SKM-1 treated with dmso at 0.1 percent for 144 hours (cell line): ENCODE measurements around the gene LCT.
"Not testable (repeated sequence)": the region's sequence is repeated elsewhere in the genome, so short reads cannot be mapped to it uniquely, and the experiment has no call there.

ENCODE experiments used
- DNase-seq: peaks from one replicate; lab custom pipeline; 2025; ENCODE audit not compliant: unreplicated experiment; lab: John Stamatoyannopoulos, UW

Gene LCT

DNA sequence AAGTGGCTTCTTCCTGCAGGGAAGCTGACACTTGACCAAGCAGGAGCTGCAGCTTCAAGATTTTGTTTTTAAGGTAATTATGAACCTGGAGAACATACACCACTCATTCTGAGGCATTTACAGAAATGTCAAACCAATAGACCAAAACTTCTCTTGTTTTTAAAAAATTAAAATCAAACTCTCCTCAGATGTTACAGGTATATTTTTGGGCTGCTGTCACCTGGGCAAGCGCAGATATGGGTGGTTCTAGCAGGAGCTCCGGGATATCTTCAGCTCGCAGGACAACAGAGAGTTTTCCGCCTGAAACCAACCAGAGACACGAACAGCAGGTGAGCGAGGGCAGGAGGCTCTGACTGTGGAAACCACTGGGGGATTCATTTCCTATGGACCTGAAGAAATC lies 4.1 kb downstream of the LCT start:
- no peak for DNase-seq

DNA sequence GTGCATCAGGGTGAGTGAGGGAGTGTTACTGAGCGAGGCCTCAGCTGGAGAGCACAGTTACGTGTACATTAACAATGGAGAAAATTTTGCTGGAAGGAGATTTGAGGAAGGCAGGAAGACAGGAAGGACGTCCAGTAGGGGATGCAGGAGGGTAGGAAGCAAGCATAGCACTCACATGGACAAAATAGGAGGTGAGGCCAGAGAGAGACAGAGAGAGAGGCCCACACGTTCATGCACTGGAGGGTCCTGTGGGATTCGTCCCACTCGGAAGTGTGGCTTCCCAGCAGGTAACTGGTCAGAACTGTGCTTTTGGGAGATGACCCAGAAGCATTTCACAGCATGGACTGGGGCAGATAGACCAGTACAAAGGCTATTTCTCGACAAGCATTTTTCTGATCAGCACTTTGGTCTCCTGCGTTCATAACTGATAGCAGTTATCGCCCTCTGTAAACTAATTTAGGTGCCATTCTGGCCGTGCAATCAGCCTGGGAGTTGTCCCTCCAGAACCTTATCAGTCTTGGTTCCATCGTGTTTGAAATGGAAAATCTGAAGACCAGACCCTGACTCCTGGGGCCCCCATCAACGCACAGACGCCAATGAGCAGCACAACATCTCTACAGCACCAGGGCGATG lies 5.7 kb downstream of the LCT start:
- DNase-seq: no peak

DNA sequence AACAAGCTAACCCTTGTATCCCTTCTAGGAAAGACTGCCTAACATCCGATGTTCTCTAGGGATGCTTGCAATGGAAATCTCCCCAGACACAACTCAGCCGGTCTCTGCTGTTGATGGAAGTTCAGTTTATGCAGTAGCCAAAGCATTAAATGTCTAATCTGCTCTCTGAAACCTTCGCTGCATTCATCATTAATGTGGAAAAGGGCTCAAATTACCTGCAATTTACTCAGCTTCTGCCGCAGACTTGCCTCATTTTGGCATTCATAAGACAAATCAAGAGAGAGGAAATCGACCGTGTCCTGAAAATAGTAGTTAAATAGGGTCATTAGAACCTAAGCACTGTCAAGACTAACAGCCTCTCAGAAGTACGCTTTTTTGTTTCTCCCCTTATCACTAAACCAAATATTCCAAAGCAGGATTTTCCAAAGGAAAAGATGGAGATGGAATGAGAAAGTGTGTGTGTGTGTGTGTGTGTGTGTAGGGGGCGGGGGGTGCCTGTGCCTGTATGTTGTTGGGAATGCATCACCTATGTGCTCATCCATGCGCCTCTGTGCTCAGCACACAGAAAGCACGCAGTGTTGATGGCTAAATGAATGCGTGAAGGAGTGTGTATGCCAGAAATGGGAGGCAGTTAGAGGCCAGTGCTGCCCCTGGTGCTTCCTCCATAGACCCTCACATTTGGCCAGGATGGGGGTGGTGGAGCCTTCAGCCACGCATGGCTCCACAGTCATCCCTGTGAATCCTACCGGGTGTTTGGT lies 7.4 kb downstream of the LCT start:
- no peak for DNase-seq

DNA sequence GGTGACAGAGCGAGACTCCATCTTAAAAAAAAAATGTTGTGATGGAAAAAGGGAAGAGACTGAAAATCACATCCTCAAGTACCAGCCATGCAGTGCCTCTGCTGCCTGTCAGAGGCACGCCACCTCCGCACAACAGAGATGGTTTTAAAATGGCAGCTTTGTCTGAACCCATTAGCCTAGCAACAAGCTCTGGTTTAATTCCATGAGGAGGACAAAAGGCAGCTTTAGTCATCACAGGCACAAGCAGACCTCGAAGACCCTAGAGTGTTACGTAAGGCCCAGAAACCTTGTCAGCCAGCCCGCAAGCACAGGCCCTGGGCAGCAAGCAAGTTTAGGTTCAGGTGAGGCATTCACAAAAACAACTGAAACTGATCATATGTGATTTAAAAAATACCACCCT lies 10.4 kb downstream of the LCT start:
- no peak for DNase-seq

DNA sequence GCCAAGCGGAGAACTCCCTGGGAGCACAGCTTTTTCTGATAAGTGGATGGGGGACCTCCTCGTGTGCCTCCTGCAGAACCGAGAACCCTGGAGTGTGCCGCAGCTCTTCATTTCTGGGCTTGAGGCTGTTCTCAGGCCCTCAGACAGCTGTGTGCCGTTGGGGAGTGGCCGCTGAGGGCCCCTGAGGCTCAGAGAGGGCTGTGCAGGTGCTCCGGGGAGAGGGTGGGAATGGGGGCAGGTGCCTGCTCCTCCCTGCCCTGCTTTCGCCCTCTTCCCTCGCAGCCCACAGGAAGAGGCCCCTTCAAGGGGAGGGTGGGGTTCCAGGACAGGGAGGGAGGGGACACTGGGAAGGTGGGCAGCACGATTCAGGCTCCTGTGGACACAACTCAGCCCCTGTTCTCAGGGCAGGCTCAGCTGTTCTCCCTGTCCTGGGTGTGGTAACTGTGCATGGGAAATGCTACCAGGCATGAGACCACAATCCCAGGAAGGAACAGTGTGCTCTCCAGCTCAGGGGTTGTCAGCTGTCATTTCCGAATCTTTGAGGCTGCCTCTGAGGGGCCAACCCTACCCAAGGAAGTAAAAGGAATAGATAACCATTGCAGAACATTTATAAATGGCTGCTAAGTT lies 11.3 kb downstream of the LCT start:
- DNase-seq: no peak

DNA sequence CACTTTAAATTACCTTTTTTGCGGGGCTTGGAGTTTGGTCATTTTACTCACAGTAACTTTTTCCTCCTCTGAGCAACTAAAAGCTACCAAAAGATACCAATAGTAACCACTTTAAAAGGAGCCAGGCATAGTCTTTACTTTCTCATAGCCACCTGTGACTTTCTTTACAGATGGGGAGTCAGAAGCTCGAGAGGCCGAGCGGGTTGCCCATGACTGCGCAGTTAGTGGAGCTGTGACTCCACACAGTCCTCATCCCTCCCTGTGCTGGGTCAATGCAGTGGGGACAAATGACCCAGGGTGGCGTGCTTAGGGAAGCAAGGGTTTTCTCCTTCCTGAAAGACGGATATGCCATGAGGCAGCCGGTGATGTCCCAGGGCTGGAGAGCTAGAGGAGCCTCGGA lies 11.9 kb downstream of the LCT start:
- no peak for DNase-seq

DNA sequence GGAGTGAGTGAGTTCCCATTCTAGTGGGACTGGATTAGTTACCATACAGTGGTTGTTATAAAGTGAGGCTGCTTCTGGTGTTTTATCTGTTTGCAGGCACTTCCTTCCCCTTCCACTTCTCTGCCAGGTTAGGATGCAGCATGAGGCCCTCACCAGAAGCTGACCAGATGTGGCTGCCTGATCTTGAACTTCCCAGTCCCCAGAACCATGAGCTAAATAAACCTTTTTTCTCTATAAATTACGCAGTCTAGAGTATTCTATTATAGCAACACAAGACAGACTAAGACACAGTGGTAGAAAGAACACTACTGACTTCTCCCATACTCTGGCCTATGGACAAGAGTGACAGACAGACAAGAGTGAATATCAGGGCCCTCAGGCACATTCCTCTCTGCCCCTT lies 14.1 kb downstream of the LCT start:
- DNase-seq: no peak

DNA sequence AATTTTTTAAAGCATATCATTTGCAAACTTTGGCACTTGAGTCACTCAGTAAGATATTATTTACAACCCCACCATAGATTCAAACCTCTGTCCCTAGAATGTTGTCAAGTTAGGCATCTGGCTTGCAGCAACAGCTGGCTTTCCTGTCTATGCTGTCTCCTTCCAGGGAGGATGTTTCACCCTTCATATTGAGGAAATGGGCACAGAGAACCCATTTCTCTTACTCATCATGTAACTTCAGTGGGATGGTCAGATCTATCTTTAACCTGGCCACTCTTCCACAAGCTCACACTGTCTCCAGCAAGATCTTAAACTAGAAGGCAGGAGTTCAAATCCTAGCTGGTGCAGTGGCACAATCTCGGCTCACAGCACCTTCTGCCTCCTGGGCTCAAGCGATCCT lies 15.8 kb downstream of the LCT start:
- no peak for DNase-seq

DNA sequence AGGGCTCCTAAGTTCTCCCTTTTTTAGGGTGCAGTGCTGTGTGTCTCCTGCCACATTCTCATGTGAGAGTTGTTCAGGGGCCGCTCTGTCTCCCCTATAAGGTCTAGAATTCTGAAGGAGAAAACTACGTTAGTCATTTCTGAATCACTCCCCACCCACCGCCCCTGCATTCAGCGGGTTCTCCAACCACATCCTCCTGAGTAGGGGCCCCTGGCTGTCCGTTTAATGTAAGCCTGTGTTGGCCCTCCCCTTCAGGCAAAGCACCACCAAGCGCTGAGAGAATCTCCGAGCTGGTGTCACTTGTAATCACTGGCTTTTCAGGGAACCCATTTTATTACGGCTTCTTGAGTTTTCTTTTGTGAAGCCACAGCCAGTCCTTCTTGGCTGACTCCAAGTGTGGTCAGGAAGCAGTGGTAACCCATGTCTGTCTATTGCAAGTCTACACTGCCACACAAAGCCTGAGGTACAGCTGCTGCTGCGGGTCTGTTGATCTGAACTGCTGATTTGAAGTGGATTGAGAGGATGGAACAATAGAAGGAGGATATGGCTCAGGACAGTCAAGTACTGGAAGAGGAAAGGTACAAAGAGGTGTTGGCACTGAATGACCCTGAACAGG lies 16.9 kb downstream of the LCT start:
- no peak for DNase-seq

DNA sequence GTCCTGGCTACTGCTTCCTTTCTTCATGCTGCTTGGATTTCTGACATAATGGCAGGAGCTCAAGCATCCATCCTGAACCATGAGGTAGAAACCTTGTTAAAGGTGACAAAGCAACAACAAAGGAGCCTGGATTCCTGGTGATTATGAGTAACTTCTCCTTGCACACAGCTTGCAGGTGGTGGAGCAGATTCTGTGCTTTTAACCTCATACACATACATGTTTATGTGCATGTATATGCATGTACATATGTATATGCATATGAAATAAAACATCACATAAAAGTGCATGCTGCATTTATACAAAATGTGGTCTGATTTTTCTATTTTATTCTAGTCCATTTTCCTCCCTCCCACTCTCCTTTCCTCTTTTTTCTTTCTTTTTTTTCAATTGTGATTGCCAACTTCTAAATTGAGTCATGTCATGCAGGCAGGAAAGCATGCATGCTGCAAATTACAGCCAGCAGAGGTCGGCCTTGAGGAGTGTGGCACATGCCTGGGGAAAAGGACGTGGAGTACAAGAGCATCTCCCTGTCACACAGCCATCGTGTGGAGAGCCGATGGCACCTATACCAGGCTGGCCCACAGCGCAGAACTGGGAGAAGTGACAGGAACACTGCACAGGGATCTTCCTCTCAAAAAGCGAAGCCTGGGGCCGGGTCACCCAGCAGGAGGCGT lies 17.9 kb downstream of the LCT start:
- peak; percentile 32 for DNase-seq

DNA sequence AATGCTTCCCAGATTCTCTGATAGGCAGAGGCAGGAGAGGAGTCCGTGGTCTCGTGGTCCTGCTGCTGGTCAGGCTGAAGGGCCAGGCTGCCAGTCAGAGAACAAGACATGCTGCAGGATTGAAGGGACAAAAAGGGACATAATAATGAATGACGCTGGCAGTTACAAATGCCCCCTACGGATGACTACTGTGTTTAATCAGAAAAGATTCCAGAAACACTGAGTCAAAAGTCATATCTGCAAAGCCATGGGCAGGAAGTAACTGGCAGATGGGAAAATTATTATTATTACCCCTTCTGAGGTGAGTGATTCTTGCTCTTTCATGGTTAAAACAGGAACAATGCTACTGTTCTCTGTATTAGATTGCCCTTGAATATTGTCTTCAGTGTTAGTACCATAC lies 19.0 kb downstream of the LCT start:
- DNase-seq: no peak

DNA sequence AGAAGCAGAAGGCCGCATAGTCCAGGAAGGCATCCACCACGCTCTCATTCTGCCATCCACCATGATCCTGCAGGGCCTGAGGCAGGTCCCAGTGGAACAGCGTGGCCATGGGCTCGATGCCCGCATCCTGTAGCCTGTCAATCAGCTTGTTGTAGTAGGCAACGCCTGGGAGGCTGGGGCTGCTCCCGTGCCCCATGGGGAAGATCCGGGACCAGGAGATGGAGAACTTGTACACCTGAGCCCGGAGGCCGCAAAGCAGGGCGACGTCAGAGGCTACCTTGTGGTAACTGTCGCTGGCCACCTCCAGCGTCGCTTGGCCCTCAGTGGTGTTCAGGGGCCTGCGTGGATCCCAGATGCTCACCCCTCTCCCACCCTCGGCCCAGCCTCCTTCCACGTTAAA lies 19.5 kb downstream of the LCT start:
- DNase-seq: no peak

DNA sequence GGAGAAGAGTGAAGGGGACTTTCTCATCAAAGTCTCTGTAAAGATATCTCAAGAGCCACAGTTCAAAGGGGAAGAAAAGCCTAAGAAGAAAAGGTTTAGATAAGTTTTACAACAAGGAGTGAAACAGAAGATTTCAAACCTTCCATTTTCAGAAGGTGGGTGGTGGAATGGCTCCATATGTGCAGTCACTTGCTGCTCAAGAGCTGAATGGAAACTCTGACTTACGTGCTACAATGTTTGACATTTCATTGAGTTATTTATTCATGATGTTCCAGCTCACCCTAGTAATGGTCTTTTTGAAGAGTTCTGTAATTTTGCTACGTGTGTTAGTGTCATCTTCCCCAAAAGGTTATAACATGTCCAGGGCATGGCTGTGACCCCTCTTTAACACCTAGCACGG lies 21.7 kb downstream of the LCT start:
- DNase-seq: no peak

DNA sequence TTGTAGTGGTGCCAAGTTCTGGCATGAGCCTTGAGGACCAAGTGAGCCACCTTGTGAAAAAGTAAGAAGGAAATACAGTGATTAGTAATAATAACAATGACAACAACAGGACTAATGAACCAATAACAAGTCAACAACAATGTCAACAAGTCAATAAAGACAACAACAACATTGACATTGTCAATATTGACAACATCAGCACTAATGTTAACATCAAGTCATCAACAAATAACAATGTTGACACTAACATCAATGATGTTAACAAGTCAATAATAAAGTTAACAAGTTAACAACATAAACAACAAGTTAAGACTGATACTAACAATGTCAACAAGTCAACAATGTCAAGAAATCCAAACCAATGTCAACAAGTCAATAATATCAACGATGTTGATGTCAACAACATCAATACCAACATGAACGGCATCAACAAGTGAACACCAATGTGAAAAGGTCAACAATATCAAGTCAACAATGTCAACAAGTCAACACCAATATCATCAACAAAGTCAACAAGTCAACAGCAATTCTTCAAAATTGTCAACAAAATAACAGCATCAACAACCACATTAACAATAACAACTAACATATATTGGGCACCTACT lies 24.0 kb downstream of the LCT start:
- no peak for DNase-seq

DNA sequence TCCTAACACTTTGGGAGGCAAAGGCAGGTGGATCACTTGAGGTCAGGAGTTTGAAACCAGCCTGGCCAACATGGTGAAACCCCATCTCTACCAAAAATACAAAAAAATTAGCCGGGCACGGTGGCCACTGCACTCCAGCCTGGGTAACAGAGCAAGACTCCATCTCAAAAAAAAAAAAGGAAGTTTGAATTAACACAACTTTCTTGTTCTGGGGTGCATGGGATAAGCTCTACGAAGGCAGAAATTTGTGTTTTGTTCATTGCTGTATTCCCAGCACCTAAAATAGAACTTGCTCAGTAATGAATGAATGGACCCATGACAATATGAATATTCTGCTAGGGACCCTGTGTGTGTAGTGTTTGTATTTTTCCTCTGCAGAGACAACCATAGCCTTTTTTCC lies 29.1 kb downstream of the LCT start:
- DNase-seq: not testable (repeated sequence)

DNA sequence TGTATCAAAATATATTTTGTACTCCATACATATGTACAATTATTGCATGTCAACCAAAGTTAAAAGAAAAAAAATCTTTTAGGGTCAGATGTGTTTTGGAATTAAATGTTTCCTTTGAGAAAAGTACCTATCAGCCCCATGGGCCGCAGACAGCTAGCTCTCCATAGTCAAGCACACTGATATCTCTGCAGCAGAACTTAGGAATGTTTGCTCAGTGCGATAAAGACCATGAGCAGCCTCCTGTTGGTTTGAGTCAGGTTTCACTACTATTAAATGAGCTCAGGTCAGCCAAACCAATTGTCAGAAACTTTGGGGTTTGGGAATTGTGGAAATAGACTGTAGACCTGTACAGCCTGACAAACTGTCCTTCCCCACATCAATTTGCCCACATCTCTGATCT lies 33.7 kb downstream of the LCT start:
- DNase-seq: no peak

DNA sequence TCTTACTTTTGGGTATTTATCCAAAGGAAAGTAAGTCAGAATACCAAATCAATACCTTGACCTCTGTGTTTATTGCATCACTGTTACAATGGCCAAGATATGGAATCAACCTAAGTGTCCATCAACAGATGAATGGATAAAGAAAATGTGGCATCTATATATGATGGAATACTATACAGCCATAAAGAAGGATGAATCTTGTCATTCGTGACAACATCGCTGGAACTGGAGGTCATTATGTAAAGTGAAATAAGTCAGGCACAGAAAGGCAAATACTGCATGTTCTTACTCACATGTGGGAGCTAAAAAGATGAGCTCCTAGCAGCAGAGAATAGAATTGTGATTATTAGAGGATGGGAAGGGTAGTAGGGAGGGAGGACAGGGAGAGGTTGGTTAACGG lies 34.6 kb downstream of the LCT start:
- DNase-seq: no peak

DNA sequence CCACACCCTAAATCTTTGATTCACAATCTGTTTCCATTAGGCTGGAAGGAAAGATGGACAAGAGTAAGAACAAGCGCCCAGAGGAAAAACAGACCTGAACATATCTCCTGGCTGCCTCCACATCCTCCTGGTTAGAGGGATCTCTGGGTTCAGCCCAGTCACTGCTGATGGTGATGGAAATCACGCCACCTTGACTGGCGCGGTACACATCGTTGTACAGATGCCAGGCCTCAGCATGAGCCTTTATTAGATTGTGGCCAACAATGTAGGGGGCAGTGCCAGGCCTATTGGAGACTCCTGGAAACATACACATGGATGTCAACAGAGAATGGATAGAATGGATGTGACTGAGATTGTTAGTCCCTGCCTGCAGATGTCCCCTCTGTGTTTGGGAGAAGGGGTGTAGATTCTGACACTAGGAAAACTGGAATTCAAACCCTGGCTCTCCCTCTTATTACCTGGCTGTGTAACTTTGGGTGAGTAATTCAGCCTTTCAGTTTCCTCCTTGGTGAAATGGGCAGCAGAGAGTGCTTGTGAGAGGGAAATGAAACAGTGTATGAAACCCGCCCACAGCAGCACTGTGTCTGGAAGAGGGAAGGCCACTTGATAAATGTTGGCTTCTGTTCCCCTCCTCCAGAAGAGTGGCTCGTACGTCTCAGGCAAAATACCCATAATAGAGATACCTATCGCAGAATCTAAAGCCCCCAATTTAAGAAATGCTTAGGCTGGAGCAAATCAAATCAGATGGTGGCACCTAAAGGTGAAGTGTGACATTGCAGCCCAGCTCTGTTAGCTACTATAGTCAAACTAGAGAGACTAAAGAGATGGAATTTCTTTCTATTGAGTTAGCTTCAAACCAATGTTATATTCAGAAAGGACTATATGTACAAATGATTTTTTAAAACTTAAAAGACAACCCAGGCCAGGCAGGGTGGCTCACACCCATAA lies 36.2 kb downstream of the LCT start:
- DNase-seq: no peak

DNA sequence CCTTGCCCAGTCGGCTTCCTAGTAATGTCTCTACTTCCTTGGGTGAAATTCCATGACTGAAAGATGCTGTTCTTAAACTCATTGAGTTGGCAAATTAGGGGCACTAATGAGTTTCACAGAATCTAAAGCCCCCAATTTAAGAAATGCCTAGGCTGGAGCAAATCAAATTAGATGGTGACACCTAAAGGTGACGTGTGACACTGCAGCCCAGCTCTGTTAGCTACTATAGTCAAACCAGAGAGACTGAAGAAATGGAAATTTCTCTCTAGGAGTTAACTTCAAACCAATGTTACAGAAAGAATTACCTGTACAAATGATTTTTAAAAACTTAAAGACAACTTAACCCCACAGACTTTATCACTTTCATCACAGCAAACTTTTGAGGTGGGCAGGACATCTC lies 37.2 kb downstream of the LCT start:
- no peak for DNase-seq

DNA sequence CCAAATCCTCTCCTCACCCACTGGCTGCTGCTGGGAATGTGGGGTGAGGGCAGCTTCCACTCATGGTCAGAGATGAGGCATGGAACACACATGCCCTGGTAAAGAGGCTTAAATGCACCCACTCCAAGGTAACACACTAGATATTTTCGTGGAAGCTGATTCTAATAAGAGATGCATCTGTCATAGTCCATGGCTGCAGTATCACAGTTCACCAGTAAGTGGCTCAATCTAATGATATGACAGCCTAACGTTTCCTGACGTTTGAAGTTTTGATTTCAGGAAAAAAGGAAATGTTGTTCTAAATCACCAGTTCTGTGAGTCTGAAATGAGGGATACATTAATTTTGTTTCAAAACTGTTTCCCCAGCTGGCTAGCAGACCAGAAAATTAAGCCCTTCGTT lies 38.2 kb downstream of the LCT start:
- DNase-seq: no peak
